Fibroblast of pulmonary artery (primary cell): ENCODE data around the gene ZFAND3.

Experiments
- DNase-seq: peaks from one replicate; pipeline ENCODE4 v3.0.0-alpha.2; 2010; ENCODE audit warnings: low read depth
- H3K4me3 ChIP-seq: replicated peaks from 2 replicates; pipeline ENCODE4 v1.5.1; 2011; ENCODE audit warnings: low read depth, mild to moderate bottlenecking, control low read depth, low read length, moderate library complexity
- CTCF ChIP-seq: IDR thresholded peaks from 2 replicates; pipeline ENCODE4 v1.5.1; 2011; ENCODE audit warnings: mild to moderate bottlenecking, control low read depth, low read length, inconsistent platforms; ENCODE audit errors: missing control alignments

The ZFAND3 gene

DNA sequence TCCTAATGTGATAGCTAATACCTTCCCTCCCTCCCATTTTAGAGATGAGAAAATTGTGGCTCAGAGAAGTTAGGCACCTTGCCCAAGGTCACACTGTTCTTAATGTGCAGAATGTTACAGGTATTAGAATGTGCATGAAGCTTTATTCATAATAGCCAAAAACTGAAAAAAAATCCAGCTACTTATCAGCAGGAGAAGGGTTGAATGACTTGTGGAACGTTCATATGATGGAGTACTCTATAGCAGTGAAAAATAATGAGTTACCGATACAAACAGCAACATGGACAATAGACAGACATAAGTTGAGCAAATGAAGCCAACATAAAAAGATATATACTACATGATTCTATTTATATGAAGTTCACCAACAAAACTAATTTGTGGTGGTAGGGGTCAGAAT is 37.7 kb upstream of the ZFAND3 start:
- DNase-seq, result no peak
- TF ChIP-seq CTCF, result no peak
- H3K4me3 ChIP-seq, result no peak overlapping the region

GRCh38 chr6:37783025-37783855 is 36.3 kb upstream of the ZFAND3 start:
- peak overlapping the region; percentile 37 for H3K4me3 ChIP-seq
- no peak for DNase-seq
- no peak for TF ChIP-seq CTCF

DNA sequence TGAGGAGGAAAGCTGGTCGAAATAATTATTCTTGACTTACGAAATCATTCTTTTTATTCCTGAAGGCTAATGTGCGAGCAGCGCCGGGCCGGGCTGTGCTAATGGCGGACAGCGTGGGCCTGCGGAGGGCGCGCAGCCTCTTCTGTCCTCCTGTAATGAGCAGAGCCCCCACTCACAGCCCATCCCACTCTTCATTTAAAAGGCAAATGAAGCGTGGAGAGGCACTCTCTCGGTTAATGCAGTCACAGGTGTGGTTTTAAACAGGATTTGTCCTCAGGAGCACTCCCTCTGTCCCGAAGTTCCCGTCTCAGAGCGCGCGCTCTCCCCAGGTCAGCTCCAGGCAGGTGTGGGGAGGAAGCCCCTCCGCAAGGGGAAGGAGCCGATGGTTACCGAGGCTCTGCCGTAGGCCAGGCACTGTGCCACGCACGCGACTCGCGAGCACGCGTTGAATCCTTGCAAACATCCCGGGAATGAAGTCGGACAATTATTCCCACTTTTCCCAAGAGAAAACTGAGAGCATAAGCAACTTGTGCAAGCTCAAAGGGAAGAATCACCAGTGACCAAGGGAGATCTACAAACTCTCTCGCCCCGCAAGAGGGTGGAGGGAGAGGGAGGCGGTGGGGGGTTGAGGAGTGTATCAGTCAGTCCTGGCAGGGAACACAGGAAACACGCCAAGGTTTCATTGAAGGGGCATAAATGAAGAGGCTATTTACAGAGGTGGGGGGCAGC is 35.5 kb upstream of the ZFAND3 start:
- peak; percentile 41 for DNase-seq
- H3K4me3 ChIP-seq, result peak overlapping the region; percentile 37
- TF ChIP-seq CTCF, result no peak

GRCh38 chr6:37784585-37784967 is 35.0 kb upstream of the ZFAND3 start:
- DNase-seq, result no peak
- no peak overlapping the region for H3K4me3 ChIP-seq
- no peak for TF ChIP-seq CTCF

DNA sequence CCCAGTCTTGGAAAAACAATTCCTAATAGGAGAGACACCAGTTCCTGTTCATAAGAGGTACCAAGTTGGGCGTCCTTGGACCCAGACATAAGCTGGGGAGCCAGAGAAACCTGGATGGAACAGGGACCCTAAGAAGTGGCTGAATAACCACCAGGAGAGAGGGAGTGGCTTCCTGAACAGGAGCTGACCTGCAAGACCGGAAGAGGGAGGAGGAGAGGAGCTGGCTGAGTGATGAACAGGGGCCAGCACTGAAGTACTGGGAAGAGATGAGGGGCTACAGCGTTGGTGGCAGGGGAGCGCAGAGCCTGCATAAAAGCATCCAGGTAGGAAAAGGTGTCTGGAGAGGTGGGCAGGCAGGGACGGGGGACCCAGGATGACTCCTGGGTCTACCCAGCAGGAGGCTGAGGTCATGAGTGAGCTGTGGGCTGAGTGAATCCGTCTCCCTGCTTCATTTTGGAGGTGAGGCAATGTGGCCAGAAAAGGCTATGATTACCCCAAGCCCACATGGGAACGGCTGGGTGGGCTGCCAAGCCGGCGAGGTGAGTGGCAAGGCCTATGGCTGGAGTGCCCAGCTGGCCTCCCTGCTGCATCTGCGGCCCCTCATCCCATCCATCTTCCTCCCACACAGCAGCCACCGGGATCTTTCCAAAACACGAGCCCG is 34.4 kb upstream of the ZFAND3 start:
- H3K4me3 ChIP-seq, result no peak overlapping the region
- DNase-seq, result no peak
- no peak for TF ChIP-seq CTCF

DNA sequence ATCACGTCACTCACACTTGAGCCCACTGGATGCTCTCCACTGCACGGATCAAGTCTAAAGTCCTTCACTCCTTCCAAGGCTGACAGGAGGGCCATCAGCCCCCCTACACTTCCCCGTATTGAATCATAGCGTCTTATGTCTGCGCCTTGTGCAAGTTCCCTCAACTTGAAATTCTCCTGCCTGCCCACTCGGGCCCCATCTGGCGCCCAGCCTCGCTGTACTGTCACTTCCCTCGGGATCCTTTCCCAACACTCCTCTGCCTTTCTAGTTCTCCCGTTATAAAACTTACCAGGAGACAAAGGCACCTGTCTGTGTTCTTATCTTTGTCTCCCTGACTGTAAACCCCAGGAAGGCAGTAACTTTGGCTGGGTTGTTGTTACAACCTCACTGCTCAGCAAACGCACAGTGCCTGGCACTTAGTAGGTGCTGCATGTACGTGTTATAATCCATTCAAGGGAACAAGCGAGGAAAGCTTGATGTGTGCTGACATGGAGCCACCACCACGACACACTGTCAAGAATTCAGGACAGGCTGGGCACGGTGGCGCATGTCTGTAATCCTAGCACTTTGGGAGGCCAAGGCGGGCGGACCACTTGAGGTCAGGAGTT is 33.8 kb upstream of the ZFAND3 start:
- H3K4me3 ChIP-seq, result no peak overlapping the region
- DNase-seq, result peak; percentile 33
- TF ChIP-seq CTCF, result no peak
